ENCODE data around the gene SLC13A3. TPM values are rescaled to one million over a fixed set of nuclear protein-coding genes. Genes with fewer than 3 reads are reported as not detected.

Gene SLC13A3
- total RNA-seq, 1 donor from 2014 or later = 2.9 TPM

GRCh38 chr20:46619445-46619844 is 31.8 kb downstream of the SLC13A3 start:
- Mint-ChIP-seq H3K4me3 (ENCODE audit: low read depth) (no peak overlapping the region), H3K27ac (no peak overlapping the region), H3K36me3 (ENCODE audit: insufficient read depth) (no peaks in the 10 kb centered on the region), H3K27me3 (no peaks in the 10 kb centered on the region), H3K9me3 (ENCODE audit: low read depth) (peaks cover 5% of the 10 kb centered on the region), H3K4me1 (ENCODE audit: low read depth) (no peaks in the 10 kb centered on the region)
- no peak for TF ChIP-seq CTCF (IDR thresholded peaks at IDR 0.05; ENCODE audit: unreplicated experiment)
- no peak for DNase-seq (ENCODE audit: low spot score, unreplicated experiment)

- TF ChIP-seq CTCF (IDR thresholded peaks at IDR 0.05; ENCODE audit: unreplicated experiment) = no peak
- Mint-ChIP-seq H3K27ac (no peak overlapping the region), H3K4me1 (ENCODE audit: low read depth) (no peaks in the 10 kb centered on the region), H3K4me3 (ENCODE audit: low read depth) (no peak overlapping the region), H3K9me3 (ENCODE audit: low read depth) (no peaks in the 10 kb centered on the region), H3K36me3 (ENCODE audit: insufficient read depth) (no peaks in the 10 kb centered on the region), H3K27me3 (no peaks in the 10 kb centered on the region)
- DNase-seq (ENCODE audit: low spot score, unreplicated experiment) = no peak
Observed at GRCh38 chr20:46618316-46619100, 32.8 kb downstream of the SLC13A3 start.

- H3K36me3 Mint-ChIP-seq (ENCODE audit: insufficient read depth) = peaks cover 1% of the 10 kb centered on the region
- H3K27me3 Mint-ChIP-seq = no peaks in the 10 kb centered on the region
- no peak for DNase-seq (ENCODE audit: low spot score, unreplicated experiment)
- H3K27ac Mint-ChIP-seq = no peak overlapping the region
- no peak overlapping the region for H3K4me3 Mint-ChIP-seq (ENCODE audit: low read depth)
- TF ChIP-seq CTCF (IDR thresholded peaks at IDR 0.05; ENCODE audit: unreplicated experiment) = no peak
- H3K4me1 Mint-ChIP-seq (ENCODE audit: low read depth) = no peaks in the 10 kb centered on the region
- no peaks in the 10 kb centered on the region for H3K9me3 Mint-ChIP-seq (ENCODE audit: low read depth)
Observed at GRCh38 chr20:46614503-46614902, 36.8 kb downstream of the SLC13A3 start.

GRCh38 chr20:46610145-46610544 is 41.1 kb downstream of the SLC13A3 start:
- TF ChIP-seq CTCF (IDR thresholded peaks at IDR 0.05; ENCODE audit: unreplicated experiment) = no peak
- H3K4me1 Mint-ChIP-seq (ENCODE audit: low read depth) = no peaks in the 10 kb centered on the region
- H3K9me3 Mint-ChIP-seq (ENCODE audit: low read depth) = no peaks in the 10 kb centered on the region
- no peak overlapping the region for H3K27ac Mint-ChIP-seq
- no peak overlapping the region for H3K4me3 Mint-ChIP-seq (ENCODE audit: low read depth)
- no peak for DNase-seq (ENCODE audit: low spot score, unreplicated experiment)
- H3K36me3 Mint-ChIP-seq (ENCODE audit: insufficient read depth) = peaks cover 1% of the 10 kb centered on the region
- H3K27me3 Mint-ChIP-seq = no peaks in the 10 kb centered on the region

- TF ChIP-seq CTCF (IDR thresholded peaks at IDR 0.05; ENCODE audit: unreplicated experiment) = no peak
- Mint-ChIP-seq H3K36me3 (ENCODE audit: insufficient read depth) (peaks cover 1% of the 10 kb centered on the region), H3K27me3 (no peaks in the 10 kb centered on the region), H3K4me3 (ENCODE audit: low read depth) (no peak overlapping the region), H3K27ac (no peak overlapping the region), H3K9me3 (ENCODE audit: low read depth) (no peaks in the 10 kb centered on the region), H3K4me1 (ENCODE audit: low read depth) (no peaks in the 10 kb centered on the region)
- DNase-seq (ENCODE audit: low spot score, unreplicated experiment) = no peak
Observed at GRCh38 chr20:46609043-46609442, 42.2 kb downstream of the SLC13A3 start.

Measured in progenitor cell of endocrine pancreas (in vitro differentiated cells).